ENCODE data around the gene AHRR. TPM values are rescaled to one million over a fixed set of nuclear protein-coding genes. Genes with fewer than 3 reads are reported as not detected.
"Not testable (repeated sequence)": the region's sequence is repeated elsewhere in the genome, so short reads cannot be mapped to it uniquely, and the experiment has no call there.

AHRR gene
- total RNA-seq, 1 donor from 2014 or later = 54.9 TPM

DNA sequence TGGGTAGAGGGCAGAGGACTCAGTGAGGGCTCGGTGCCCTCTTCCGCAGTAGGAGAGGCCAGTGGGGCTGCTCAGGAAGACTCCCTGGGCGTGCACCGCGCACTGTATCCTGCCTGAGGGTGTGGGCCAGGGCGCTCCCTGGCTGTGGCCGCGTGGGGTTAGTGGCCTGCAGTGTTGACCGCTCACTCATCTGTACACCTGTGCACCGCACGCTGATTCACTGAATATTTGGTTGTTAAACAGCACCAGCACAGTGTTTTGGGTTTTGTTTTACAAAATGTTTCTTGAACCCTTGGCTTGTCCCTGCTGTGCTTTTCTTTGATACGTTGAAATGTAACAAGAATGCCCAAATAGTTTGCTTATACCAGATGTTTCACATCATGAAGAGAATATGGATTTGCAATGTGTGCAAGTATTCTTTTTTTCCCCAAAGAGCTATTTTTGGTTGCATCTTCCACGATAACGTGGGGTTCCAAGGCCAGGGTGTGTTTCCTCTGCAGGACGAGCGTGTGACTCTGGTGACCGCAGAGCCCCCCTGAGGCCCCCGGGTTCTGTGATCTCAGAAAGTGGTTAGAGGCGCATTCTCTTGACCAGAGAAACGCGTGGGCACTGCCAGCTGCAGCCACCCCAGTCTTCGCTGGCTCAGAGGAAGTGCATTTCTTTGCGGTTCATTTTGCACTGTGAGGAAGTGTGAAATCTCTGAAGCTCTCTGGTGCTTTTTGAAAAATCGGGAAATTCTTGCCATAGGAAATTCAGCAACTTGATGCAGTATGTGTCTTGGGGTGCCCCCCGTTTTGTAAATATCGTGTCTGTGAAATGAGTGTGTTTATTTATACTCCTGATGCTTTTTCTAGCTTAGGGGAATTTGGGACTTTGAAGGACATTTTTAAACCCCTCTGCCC, 46.9 kb downstream of the AHRR start:
- DNase-seq (ENCODE audit: extremely low spot score, unreplicated experiment) = peak; percentile 82
- TF ChIP-seq, protein P1, sequence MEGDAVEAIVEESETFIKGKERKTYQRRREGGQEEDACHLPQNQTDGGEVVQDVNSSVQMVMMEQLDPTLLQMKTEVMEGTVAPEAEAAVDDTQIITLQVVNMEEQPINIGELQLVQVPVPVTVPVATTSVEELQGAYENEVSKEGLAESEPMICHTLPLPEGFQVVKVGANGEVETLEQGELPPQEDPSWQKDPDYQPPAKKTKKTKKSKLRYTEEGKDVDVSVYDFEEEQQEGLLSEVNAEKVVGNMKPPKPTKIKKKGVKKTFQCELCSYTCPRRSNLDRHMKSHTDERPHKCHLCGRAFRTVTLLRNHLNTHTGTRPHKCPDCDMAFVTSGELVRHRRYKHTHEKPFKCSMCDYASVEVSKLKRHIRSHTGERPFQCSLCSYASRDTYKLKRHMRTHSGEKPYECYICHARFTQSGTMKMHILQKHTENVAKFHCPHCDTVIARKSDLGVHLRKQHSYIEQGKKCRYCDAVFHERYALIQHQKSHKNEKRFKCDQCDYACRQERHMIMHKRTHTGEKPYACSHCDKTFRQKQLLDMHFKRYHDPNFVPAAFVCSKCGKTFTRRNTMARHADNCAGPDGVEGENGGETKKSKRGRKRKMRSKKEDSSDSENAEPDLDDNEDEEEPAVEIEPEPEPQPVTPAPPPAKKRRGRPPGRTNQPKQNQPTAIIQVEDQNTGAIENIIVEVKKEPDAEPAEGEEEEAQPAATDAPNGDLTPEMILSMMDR (IDR thresholded peaks at IDR 0.05) = no peak
- Mint-ChIP-seq H3K4me1 (ENCODE audit: unreplicated experiment) (peaks cover 32% of the 10 kb centered on the region), H3K9me3 (ENCODE audit: unreplicated experiment) (peaks cover 22% of the 10 kb centered on the region), H3K36me3 (ENCODE audit: unreplicated experiment) (peaks cover 32% of the 10 kb centered on the region), H3K27me3 (ENCODE audit: unreplicated experiment) (no peaks in the 10 kb centered on the region), H3K4me3 (ENCODE audit: unreplicated experiment) (no peak overlapping the region), H3K27ac (ENCODE audit: unreplicated experiment) (peak overlapping the region; percentile 74)

DNA sequence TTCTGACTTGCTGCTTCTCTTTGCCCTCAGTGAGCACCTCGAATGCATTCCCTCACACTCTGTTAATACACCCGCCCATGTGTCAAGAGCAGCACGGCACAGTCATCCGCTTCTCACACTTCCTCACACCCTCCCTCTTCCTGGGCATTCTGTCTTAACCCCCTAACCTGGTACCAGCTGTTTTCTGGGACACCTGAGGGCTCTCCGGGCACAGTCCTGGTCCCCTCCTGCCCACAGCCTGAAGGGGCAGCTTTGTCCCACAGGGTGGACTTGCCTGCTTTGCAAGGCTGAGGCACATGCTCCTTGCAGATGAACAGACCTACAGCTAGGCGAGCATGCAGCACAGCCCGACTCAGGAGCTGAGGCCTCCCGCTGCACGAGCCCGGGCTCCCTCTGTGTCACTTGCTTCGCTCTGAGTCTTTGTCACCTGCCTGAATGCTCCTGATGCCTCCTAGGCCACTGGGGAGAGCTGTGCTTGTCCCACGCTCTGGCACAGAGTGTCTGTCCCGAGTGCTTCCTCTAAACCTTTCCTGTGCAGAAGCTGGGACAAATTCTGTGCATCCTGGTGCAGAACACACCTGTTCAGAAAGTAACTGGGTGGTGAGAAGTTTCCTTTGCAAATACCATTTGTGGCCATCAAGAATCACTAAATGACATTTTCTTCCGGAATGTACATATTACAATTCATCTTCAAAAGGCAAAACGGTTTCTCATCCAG, 47.8 kb downstream of the AHRR start:
- peaks cover 24% of the 10 kb centered on the region for H3K36me3 Mint-ChIP-seq (ENCODE audit: unreplicated experiment)
- H3K4me3 Mint-ChIP-seq (ENCODE audit: unreplicated experiment) = no peak overlapping the region
- peak; percentile 78 for DNase-seq (ENCODE audit: extremely low spot score, unreplicated experiment)
- no peaks in the 10 kb centered on the region for H3K27me3 Mint-ChIP-seq (ENCODE audit: unreplicated experiment)
- TF ChIP-seq, protein P1 (IDR thresholded peaks at IDR 0.05) = no peak
- H3K4me1 Mint-ChIP-seq (ENCODE audit: unreplicated experiment) = peaks cover 33% of the 10 kb centered on the region
- H3K9me3 Mint-ChIP-seq (ENCODE audit: unreplicated experiment) = peaks cover 14% of the 10 kb centered on the region
- H3K27ac Mint-ChIP-seq (ENCODE audit: unreplicated experiment) = peak overlapping the region; percentile 74

DNA sequence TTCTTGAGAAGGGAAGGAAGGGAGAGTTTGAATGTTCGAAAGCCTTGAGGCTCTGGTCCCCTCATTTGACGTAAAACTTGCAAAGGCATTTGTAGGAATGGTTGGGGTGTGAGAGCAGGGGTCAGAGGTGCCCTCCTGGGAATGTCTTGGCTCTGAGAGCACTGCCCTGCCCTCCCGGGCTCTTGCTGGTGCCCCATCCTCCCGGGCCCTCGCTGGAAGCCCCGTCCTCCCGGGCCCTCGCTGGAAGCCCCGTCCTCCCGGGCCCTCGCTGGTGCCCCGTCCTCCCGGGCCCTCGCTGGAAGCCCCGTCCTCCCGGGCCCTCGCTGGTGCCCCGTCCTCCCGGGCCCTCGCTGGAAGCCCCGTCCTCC, 48.3 kb downstream of the AHRR start:
- not testable (repeated sequence) for H3K27me3 Mint-ChIP-seq (ENCODE audit: unreplicated experiment); H3K9me3 Mint-ChIP-seq (ENCODE audit: unreplicated experiment); H3K4me3 Mint-ChIP-seq (ENCODE audit: unreplicated experiment)
- peak overlapping the region; percentile 74 for H3K27ac Mint-ChIP-seq (ENCODE audit: unreplicated experiment)
- H3K36me3 Mint-ChIP-seq (ENCODE audit: unreplicated experiment) = peaks cover 19% of the 10 kb centered on the region
- peak; percentile 67 for DNase-seq (ENCODE audit: extremely low spot score, unreplicated experiment)
- H3K4me1 Mint-ChIP-seq (ENCODE audit: unreplicated experiment) = peaks cover 39% of the 10 kb centered on the region

DNA sequence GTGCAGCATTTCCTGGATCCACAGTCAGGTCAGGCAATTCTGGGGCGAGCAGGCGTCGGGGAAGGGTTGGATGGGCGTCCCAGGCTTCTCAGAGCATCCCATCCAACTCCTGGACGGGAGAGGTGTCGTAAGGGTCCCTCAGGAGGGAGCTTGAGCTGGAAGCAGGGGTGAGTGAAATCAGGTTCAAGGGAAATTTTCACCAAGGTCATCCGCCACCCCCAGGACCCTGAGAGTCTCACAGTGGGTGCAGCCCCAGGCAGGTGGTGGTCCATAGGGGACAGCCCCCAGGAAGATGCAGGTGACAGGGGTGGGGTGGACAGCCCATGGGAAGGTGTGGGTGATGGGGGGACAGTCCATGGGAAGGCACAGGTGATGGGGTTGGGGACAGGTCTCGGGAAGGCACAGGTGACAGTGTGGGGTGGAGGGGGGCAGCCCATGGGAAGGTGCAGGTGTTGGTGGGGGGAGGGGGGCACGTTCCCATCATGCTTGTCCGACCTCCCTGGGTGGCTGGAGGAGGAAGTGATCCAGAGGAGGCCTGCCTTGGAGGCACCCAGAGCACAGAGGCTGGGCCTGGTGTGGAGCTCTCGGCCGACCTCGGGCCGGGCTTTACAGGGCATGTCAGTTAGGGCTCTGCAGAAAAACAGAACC, 48.9 kb downstream of the AHRR start:
- H3K4me3 Mint-ChIP-seq (ENCODE audit: unreplicated experiment) = no peak overlapping the region
- peaks cover 42% of the 10 kb centered on the region for H3K4me1 Mint-ChIP-seq (ENCODE audit: unreplicated experiment)
- peaks cover 15% of the 10 kb centered on the region for H3K36me3 Mint-ChIP-seq (ENCODE audit: unreplicated experiment)
- peaks cover 3% of the 10 kb centered on the region for H3K9me3 Mint-ChIP-seq (ENCODE audit: unreplicated experiment)
- H3K27me3 Mint-ChIP-seq (ENCODE audit: unreplicated experiment) = no peaks in the 10 kb centered on the region
- TF ChIP-seq, protein P1 (IDR thresholded peaks at IDR 0.05) = no peak
- no peak overlapping the region for H3K27ac Mint-ChIP-seq (ENCODE audit: unreplicated experiment)
- peak; percentile 78 for DNase-seq (ENCODE audit: extremely low spot score, unreplicated experiment)

DNA sequence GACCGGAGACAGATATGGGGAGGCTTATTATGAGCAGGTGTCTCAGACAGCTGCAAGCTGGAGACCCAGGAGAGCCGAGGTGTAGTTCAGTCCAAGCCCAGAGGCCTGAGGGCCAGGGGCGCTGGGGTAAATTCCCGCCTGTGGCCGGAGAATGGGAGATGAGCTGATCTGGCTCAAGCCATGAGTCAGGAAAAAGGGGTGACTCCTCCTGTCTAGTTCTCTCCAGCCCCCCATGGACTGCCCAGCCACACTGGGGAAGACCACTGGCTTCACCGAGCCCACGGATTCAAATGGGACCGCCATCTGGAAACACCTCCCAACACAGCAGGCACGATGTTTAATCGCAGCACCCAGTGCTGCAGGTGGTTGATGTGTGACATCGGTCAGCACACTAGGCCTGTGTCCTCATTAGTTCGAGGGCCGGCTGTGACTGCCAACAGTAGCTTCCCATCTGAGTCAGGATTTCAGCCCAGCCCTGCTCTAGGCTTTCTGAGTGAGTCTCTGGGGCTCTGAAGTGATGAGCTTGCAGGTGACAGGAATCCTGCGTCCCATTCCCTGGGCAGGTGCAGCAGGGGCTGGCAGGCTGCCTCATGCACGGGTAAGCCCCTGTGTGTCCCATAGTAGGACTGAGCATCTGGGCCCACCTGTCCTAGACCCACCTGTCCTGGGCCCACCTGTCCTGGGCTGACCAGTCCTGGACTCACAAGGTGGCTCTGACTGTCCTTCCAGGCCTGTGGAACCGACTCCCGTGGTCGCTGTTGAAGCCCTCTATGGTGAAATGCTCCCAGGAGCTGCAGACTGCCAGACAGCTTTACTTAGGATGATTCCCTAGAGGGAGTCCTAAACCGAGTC, 49.7 kb downstream of the AHRR start:
- no peak overlapping the region for H3K4me3 Mint-ChIP-seq (ENCODE audit: unreplicated experiment)
- peaks cover 42% of the 10 kb centered on the region for H3K4me1 Mint-ChIP-seq (ENCODE audit: unreplicated experiment)
- no peaks in the 10 kb centered on the region for H3K27me3 Mint-ChIP-seq (ENCODE audit: unreplicated experiment)
- peak; percentile 82 for DNase-seq (ENCODE audit: extremely low spot score, unreplicated experiment)
- peaks cover 11% of the 10 kb centered on the region for H3K36me3 Mint-ChIP-seq (ENCODE audit: unreplicated experiment)
- TF ChIP-seq, protein P1 (IDR thresholded peaks at IDR 0.05) = no peak
- no peaks in the 10 kb centered on the region for H3K9me3 Mint-ChIP-seq (ENCODE audit: unreplicated experiment)
- peak overlapping the region; percentile 93 for H3K27ac Mint-ChIP-seq (ENCODE audit: unreplicated experiment)

Measured in osteocyte (in vitro differentiated cells).